ENCODE results near the gene PRTG.
"Not testable (repeated sequence)": the region's sequence is repeated elsewhere in the genome, so short reads cannot be mapped to it uniquely, and the experiment has no call there.

Gene PRTG, protein sequence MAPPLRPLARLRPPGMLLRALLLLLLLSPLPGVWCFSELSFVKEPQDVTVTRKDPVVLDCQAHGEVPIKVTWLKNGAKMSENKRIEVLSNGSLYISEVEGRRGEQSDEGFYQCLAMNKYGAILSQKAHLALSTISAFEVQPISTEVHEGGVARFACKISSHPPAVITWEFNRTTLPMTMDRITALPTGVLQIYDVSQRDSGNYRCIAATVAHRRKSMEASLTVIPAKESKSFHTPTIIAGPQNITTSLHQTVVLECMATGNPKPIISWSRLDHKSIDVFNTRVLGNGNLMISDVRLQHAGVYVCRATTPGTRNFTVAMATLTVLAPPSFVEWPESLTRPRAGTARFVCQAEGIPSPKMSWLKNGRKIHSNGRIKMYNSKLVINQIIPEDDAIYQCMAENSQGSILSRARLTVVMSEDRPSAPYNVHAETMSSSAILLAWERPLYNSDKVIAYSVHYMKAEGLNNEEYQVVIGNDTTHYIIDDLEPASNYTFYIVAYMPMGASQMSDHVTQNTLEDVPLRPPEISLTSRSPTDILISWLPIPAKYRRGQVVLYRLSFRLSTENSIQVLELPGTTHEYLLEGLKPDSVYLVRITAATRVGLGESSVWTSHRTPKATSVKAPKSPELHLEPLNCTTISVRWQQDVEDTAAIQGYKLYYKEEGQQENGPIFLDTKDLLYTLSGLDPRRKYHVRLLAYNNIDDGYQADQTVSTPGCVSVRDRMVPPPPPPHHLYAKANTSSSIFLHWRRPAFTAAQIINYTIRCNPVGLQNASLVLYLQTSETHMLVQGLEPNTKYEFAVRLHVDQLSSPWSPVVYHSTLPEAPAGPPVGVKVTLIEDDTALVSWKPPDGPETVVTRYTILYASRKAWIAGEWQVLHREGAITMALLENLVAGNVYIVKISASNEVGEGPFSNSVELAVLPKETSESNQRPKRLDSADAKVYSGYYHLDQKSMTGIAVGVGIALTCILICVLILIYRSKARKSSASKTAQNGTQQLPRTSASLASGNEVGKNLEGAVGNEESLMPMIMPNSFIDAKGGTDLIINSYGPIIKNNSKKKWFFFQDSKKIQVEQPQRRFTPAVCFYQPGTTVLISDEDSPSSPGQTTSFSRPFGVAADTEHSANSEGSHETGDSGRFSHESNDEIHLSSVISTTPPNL

DNA sequence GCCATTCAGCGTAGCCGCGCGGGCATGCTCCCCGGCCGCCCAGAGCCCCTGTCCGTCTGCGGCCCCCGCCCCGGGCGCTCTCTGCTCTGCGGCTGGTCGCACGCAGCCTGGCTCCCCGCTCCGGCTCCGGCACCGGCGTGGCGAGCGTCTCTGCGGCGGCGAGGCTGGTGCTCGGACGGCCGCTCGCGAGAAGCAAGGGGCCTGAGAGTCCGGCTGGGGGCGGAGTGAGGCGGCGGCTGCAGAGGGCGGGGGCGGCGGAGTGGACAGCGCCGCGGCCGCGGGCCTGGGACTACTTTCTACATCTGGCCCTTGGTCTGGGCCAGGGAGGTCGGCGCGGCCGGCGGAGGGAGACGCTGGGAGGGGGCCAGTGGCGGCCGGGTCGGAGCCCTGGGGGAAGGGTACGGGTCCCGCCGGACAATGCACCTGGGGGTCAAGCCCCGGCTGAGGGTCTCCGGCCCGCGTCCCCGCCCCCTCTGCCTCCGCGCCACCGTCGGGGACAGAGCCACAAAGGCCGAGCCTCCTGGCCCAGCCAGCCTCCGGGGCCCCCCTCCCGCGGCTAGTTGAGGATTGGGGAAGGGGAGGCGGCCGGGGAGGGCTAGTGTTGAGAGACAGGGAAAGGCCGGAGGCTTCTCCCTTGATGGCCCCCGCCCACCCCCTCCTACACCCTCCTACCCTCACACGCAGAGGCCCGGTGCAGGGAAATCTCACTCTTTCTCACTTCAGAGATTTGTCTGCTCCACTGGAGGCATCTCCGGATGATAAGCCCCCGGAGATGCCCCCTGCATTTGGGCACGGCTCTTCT is at the start of gene PRTG:
PRTG (minus strand) TSS at position 226 of the 802 bp plus-strand sequence; CDS start at position 5, 221 bp downstream.
- no peak for DNase-seq (ENCODE audit: low read depth in 2 of 2, low spot score in 1 of 2)

DNA sequence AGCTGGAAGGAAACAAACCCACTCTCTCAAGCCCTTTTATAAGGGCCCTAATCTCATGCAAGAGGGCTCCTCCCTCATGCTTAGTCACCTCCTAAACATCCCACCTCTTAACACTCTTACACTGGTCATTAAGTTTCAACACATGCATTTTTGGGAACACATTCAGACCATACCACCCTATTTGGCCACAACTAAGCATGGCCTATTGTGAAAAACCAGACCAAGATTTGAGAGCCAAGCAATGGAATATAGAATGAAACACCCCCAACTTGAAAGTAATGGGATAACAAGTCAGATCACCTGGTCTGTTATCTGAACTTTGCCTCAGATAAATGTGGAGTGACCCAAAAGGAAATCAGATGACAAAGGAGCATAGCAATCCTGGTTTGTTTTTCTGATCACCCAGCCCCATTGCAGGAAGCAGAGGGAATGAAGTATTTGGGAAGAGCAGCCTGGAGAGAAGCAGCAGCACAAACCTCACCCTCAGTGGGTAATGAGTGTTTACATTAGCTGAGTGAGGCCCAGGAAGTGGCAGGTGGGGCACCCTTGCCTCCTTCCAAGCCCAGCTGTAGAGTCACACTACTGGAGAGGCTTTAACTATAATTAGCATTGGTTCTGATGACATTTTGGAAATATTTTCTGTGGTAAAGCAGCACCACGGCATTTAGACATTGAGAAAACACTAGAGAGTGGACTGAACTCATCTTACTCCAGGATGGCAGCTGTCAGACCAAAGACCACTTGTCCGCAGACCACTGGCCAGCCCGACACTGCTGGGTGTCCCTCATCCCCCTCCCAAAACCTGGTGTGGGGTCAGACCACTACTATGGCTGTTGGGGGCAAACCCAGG is 48.8 kb upstream of the PRTG start:
- DNase-seq (ENCODE audit: low read depth in 2 of 2, low spot score in 1 of 2) = no peak

DNA sequence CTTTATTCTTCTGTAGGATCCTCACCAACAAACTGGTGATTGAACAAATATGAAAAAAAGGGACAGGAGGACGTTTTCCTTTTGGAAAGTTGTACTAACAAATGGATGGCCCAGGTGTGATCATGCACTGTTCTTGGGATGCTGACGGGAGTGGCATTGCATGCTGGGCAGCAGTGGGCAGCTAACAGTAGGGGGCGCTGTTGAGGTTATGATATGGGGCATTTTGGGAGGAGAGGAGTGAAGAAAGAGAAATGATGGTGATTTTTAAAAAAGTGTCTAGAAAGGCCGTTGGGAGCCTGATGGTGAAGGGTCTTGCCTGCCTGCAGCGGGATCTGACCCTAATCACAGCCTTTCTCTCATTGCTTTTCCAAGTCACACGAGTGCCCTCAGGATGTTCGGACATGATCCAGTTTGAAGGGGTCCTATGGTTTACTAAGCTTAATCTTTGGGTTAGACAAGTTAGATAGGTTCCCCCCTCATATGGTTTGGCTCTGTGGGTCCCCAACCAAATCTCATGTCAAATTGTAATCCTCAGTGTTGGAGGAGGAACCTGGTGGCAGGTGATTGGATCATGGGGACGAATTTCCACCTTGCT is 46.2 kb upstream of the PRTG start:
- peak in 1 of 2 donors; percentile 22 for DNase-seq (ENCODE audit: low read depth in 2 of 2, low spot score in 1 of 2)

- no peak for DNase-seq (ENCODE audit: low read depth in 2 of 2, low spot score in 1 of 2)
Measured at GRCh38 chr15:55786341-55786740, 43.4 kb upstream of the PRTG start.

DNA sequence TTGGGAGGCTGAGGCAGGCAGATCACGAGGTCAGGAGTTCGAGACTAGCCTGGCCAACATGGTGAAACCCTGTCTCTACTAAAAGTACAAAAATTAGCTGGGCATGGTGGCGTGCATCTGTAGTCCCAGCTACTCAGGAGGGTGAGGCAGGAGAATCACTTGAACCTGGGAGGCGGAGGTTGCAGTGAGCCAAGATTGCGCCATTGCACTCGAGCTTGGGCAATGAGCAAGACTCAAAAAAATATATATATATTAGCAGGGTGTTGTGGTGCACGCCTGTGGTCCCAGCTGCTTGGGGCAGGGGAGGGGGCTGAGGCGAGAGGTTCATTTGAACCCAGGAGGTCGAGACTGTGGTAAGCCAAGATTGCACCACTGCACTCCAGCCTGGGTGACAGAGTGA is 42.6 kb upstream of the PRTG start:
- not testable (repeated sequence) for DNase-seq (ENCODE audit: low read depth in 2 of 2, low spot score in 1 of 2)

DNA sequence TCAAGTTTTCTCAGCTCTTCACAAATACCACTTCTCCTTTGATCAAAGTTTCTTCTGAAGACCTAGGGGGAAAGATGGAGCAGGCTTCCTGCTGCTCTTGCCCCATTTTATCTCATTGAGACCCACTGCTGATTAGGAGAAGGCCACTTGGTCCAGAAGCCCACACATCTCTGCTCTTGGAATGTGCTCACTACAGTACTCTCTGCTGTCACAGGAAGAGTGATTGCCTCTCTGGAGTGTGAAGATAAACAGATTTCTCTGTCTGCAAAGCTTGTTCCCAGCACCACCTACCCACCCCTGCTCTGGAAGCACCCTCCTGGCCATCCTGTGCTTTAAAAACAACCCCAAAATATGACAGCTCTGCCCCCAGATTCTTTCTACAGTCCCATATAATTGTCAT is 41.3 kb upstream of the PRTG start:
- no peak for DNase-seq (ENCODE audit: low read depth in 2 of 2, low spot score in 1 of 2)

- no peak for DNase-seq (ENCODE audit: low read depth in 2 of 2, low spot score in 1 of 2)
Measured at GRCh38 chr15:55782901-55783300, 39.9 kb upstream of the PRTG start.

GRCh38 chr15:55780292-55780691 is 37.3 kb upstream of the PRTG start:
- DNase-seq (ENCODE audit: low read depth in 2 of 2, low spot score in 1 of 2) = no peak

DNA sequence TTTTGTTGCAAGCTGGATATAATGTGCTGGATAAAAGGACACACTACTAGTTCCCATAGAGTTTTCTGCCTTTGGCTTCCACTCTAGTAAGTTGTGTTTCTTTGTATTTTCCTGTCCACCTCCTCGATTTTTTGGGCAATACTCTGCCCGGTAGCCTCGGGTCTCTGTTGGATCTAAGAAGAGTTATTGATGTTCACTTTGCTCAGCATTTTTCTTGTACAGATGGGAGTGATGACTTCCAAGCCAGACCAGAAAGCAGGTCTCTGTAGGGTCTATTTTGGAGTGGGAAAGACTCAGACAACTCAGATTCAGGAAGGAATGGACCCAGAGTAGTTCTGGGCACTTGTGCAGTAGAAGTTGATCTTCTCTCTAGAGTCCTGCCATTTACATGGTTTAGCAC is 36.0 kb upstream of the PRTG start:
- no peak for DNase-seq (ENCODE audit: low read depth in 2 of 2, low spot score in 1 of 2)

DNA sequence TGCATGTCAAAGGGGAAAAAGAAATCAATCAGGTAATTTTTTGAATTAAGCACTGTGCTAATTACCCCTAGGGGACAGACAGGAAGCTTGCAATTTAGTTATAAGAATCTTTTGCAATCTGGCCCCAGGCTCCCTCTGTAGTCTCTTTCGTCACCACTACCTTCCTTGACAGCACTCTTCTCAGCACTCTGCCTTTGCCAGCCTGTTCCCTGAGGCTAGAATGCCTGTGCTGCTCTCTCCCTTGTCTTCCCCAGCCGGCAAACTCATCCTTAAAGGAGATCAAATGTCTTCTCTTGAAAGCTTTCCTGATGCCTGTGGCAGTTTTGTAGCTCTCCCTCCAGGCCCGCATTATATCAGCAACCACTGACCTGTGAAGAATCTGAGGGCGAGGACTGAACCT is 32.4 kb upstream of the PRTG start:
- no peak for DNase-seq (ENCODE audit: low read depth in 2 of 2, low spot score in 1 of 2)

DNA sequence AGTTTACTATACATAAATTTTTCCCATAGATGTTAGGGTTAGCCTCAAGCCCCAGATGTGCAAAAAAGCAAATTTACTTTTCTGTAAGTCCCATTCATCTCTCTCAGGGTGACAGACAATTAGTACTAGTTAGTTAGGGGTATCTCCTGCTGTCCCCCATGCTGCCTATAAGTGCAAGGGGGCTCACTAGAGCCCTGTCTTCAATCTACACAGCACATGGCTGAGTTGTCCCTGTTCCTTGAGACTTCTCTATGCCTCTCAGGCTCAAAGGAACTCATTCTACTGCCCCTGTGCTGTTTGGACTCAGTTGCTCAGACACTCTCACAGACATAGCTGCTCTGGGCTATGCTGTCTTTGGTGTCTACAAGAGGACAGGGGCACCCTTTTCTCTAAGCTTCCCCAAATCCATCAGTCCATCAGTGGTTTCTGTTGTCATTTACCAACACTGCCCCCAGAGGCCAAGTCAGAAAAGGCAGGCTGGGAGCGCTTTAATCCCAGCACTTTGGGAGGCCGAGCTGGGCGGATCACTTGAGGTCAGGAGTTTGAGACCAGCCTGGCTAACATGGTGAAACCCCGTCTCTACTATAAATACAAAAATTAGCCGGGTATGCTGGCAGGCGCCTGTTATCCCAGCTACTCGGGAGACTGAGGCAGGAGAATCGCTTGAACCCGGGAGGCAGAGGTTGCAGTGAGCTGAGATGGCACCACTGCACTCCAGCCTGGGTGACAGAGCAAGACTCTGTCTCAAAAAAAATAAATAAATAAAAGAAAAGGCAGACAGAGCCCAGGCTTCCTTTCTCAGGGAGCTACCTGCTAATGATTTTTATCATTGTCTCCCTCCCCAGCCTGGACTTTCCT is 31.4 kb upstream of the PRTG start:
- DNase-seq (ENCODE audit: low read depth in 2 of 2, low spot score in 1 of 2) = no peak

DNA sequence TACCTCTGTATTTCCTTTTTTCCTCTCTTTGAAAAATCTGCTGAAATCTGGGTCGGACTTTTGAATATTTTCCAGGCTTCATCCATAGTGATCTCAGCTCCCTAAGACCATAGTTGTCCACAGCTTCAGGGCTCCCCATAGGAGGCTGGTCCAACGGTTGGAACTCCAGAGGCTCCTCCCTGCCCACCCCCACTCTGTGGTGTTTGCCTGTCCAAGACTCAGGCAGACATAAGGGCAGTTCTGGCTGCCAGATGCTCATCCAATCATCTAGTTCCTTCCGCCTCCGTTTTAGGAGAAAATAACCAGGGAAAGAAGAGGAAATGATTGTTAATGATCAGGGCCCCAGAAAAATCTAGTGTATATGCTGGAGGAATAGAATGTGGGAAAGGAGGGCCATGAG is 27.9 kb upstream of the PRTG start:
- no peak for DNase-seq (ENCODE audit: low read depth in 2 of 2, low spot score in 1 of 2)

DNA sequence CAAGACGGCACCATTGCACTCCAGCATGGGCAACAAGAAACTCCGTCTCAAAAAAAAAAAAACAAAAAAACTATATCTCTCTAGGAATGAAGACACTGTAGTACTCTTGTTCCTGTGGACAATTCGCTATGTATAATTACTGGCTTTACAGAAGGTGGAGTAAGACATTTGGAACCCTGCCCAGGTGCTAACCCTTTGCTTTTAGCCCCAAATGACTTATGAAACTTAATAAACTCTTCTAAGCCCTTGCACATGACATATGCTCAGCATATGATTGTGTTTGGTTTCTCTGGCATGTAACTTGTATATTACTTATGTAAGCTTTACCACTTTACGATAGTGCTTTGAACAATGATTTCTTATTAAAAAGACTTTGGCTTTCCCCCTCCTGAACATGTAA is 27.3 kb upstream of the PRTG start:
- DNase-seq (ENCODE audit: low read depth in 2 of 2, low spot score in 1 of 2) = no peak

DNA sequence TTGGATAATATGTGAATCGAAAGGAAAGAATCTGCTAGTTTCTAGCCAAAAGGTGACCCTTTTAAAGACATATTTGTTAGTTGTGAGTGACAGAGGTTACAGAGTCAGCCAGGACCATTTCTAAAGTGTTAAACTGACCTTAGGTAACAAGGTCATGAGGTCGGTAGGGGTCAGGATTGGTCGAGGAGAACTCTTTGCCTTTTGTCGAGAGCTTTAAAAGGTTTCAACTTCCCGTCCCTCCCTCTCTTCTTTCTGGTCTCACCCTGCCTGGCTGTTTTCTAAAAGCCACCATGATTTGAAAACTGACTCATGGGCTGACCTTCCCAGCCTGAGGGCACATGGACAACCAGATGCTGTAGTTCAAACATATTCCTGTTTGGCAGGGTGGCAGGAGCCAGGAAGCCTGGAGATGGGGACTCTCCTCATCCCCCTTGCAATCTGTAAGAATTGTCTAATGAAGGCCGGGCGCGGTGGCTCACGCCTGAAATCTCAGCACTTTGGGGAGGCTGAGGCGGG is 25.8 kb upstream of the PRTG start:
- DNase-seq (ENCODE audit: low read depth in 2 of 2, low spot score in 1 of 2) = no peak

DNA sequence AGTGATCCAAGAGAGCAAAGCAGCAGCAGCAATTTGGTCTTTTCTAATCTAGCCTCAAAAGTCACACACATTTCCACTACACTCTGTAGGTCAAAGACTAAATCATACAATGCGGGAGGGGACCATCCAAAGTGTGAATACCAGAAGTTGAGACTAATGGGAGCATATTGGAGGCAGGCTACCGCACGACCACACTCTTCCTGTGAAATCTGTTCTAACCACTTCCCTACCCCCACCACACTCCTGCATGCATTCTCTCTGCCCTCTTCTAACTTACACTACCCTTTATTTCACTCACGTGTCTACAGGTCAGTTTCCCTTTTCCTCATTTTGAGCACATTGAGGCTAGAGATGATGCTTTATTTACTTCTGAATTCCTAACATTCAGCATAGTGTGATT is 23.7 kb upstream of the PRTG start:
- no peak for DNase-seq (ENCODE audit: low read depth in 2 of 2, low spot score in 1 of 2)

GRCh38 chr15:55764398-55764797 is 21.4 kb upstream of the PRTG start:
- DNase-seq (ENCODE audit: low read depth in 2 of 2, low spot score in 1 of 2) = no peak

GRCh38 chr15:55758580-55758986 is 15.6 kb upstream of the PRTG start:
- DNase-seq (ENCODE audit: low read depth in 2 of 2, low spot score in 1 of 2) = no peak

GRCh38 chr15:55753433-55753832 is 10.5 kb upstream of the PRTG start:
- not testable (repeated sequence) for DNase-seq (ENCODE audit: low read depth in 2 of 2, low spot score in 1 of 2)

Measured in stimulated activated CD8-positive, alpha-beta memory T cell treated with anti-CD3 and anti-CD28 coated beads, Interleukin-4, amount 100 ng/mL, for 4 hours (primary cell).